ENCODE measurements around the gene ZRANB3. TPM values are rescaled to one million over a fixed set of nuclear protein-coding genes. Genes with fewer than 3 reads are reported as not detected.
"Not testable (repeated sequence)": the region's sequence is repeated elsewhere in the genome, so short reads cannot be mapped to it uniquely, and the experiment has no call there.

Gene ZRANB3
- total RNA-seq, 2 experiments from 2014 or later = 13.4 to 16.2 TPM

DNA sequence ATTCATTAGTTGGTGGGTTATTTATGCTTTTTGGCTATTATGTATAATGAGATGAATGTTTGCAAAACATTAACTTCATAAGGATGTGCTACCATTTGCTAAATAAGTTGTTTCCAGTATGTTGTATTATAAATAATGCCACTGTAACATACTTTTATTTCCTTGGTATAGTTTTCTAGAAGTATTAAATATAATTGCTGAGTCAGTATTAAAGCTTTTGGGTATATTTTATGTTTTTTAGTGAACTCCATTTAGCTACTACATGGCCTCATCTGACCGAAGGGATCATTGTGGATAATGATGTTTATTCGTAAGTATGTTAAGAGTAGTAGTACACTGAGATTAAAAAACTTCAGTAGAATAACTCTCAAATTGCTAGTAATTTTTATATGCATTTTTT is 405.1 kb downstream of the ZRANB3 start:
- ChIA-PET CTCF (no interaction called here), POLR2A (no interaction called here)
- intact Hi-C loops (cut with micrococcal nuclease) = no loop called here
- Mint-ChIP-seq H3K27me3 (no peaks in the 10 kb centered on the region), H3K4me1 (ENCODE audit: low read depth) (peaks cover 3% of the 10 kb centered on the region), H3K4me3 (no peak overlapping the region), H3K36me3 (peaks cover 33% of the 10 kb centered on the region), H3K9me3 (no peaks in the 10 kb centered on the region), H3K27ac (no peak overlapping the region)
- DNase-seq = no peak

DNA sequence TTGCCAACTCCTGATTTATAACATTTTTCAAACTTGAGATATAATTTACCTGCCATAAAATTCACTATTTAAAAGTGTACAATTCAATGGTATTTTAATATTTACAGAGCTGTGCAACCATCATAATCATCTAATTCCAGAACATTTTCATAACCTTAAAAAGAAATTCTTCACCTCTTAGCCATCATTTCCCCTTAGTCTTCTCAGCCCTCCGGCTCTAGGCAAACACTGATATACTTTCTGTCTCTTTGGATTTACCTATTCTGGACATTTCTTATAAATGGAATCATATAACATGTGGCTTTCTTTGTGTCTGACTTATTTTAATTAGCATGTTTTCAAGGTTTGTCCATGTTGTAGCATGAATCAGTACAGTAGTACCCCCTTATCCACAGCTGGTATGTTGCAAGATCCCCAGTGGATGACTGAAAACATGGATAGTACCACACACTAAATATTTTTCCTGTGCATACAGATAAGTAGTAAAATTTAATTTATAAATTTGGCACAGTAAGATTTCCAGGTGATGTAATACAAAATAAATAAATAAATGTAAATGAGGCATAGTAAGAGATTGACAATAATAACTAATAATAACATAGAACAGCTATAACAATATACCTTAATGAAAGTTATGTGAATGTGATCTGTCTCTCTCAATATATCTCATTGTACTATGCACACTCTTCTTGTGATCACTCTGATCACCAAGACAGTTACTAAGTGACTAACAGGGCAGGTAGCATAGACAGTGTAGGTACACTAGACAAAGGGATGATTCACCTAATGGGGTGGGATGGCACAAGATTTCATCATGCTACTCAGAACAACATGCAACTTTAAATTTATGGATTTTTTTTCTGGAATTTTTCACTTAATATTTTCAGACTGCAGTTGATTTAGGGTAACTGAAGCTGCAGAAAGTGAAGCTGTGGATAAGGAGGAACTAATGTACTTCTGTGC is 405.8 kb downstream of the ZRANB3 start:
- ChIA-PET CTCF (no interaction called here), POLR2A (no interaction called here)
- Mint-ChIP-seq H3K27ac (no peak overlapping the region), H3K4me1 (ENCODE audit: low read depth) (peaks cover 3% of the 10 kb centered on the region), H3K36me3 (peaks cover 33% of the 10 kb centered on the region), H3K9me3 (no peaks in the 10 kb centered on the region), H3K27me3 (no peaks in the 10 kb centered on the region), H3K4me3 (no peak overlapping the region)
- intact Hi-C loops (cut with micrococcal nuclease) = no loop called here
- DNase-seq = no peak

GRCh38 chr2:135121658-135122039 is 409.4 kb downstream of the ZRANB3 start:
- H3K4me1 Mint-ChIP-seq (ENCODE audit: low read depth); H3K9me3 Mint-ChIP-seq; intact Hi-C loops (cut with micrococcal nuclease); POLR2A ChIA-PET; H3K27me3 Mint-ChIP-seq; H3K4me3 Mint-ChIP-seq; DNase-seq; H3K27ac Mint-ChIP-seq: not testable (repeated sequence)
- peaks cover 25% of the 10 kb centered on the region for H3K36me3 Mint-ChIP-seq
- CTCF ChIA-PET = interaction anchor here (0.7 kb wide), 1 partner anchor 9 kb away, joined by 3 read pairs; no protein-coding TSS in a partner anchor

DNA sequence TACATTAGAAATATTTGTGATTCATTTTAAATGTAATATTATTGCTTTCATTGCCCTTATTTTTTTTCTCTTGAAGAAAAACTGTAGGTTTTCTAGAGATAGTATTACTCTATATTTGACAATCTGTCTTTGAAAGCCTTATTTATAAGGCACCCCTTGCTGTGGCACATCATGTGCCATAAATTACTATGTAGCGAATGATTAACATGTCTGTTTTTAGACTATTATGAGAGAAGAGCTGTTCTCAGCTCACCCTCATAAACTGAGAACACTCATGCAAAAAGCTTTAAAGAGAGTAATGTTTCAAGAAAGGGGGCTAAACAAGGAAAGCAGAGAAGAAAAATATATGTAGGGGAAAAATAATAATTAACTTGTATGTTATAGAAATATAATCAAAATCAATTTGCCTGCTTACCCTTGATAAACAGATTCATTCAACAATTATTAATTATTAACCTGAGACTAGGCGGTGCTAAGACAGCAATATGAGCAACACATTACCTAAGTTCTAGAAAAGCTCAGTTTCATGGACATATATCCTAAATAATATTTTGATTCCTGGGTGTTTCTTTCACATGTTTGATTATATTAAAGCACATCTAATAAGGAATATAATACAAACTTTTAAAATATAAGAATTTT is 409.9 kb downstream of the ZRANB3 start:
- H3K27me3 Mint-ChIP-seq = no peaks in the 10 kb centered on the region
- DNase-seq = no peak
- POLR2A ChIA-PET = no interaction called here
- peaks cover 3% of the 10 kb centered on the region for H3K4me1 Mint-ChIP-seq (ENCODE audit: low read depth)
- CTCF ChIA-PET = no interaction called here
- intact Hi-C loops (cut with micrococcal nuclease) = no loop called here
- H3K4me3 Mint-ChIP-seq = no peak overlapping the region
- H3K27ac Mint-ChIP-seq = no peak overlapping the region
- H3K36me3 Mint-ChIP-seq = peaks cover 25% of the 10 kb centered on the region
- no peaks in the 10 kb centered on the region for H3K9me3 Mint-ChIP-seq

DNA sequence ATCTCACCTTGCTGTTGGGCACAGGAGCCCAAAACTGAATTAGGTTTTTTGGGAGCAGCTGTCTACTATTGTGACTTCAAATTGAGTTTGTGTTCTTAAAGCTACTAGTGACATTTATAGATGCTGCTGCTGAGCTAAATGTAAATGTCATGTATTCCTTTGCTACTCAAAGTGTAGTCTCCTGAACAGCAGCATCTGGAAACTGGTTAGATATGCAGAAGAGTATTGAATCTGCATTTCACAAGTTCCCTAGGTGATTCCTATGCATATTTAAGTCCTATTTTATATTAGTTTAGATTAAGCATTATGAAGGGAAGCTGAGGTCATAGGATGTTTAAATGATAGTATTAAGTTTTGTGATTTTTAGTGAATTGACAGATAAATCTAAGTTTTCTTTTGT is 411.4 kb downstream of the ZRANB3 start:
- Mint-ChIP-seq H3K9me3 (no peaks in the 10 kb centered on the region), H3K4me1 (ENCODE audit: low read depth) (no peaks in the 10 kb centered on the region), H3K36me3 (peaks cover 20% of the 10 kb centered on the region), H3K4me3 (no peak overlapping the region), H3K27me3 (no peaks in the 10 kb centered on the region), H3K27ac (no peak overlapping the region)
- no peak for DNase-seq
- ChIA-PET POLR2A (no interaction called here), CTCF (interaction anchor here (1.1 kb wide), 1 partner anchor 115 kb away, joined by 5 read pairs; no protein-coding TSS in a partner anchor)
- intact Hi-C loops (cut with micrococcal nuclease) = no loop called here

GRCh38 chr2:135113322-135113721 is 417.7 kb downstream of the ZRANB3 start:
- intact Hi-C loops (cut with micrococcal nuclease) = no loop called here
- CTCF ChIA-PET = no interaction called here
- H3K4me1 Mint-ChIP-seq (ENCODE audit: low read depth) = no peaks in the 10 kb centered on the region

DNA sequence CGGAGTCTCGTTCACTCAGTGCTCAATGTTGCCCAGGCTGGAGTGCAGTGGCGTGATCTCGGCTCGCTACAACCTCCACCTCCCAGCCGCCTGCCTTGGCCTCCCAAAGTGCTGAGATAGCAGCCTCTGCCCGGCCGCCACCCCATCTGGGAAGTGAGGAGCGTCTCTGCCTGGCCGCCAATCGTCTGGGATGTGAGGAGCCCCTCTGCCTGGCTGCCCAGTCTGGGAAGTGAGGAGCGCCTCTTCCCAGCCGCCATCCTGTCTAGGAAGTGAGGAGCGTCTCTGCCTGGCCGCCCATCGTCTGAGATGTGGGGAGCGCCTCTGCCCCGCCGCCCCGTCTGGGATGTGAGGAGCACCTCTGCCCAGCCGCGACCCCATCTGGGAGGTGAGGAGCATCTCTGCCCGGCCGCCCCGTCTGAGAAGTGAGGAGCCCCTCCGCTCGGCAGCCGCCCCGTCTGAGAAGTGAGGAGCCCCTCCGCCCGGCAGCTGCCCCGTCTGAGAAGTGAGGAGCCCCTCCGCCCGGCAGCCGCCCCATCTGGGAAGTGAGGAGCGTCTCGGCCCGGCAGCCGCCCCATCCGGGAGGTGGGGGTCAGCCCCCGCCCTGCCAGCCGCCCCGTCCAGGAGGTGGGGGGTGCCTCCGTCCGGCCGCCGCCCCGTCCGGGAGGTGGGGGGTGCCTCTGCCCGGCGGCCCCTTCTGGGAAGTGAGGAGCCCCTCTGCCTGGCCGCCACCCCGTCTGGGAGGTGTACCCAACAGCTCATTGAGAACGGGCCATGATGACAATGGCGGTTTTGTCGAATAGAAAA is 425.3 kb downstream of the ZRANB3 start:
- POLR2A ChIA-PET = not testable (repeated sequence)
- H3K36me3 Mint-ChIP-seq = peaks cover 46% of the 10 kb centered on the region

More at GRCh38 chr2:135113322-135113721, 417.7 kb downstream of the ZRANB3 start:
- Mint-ChIP-seq H3K27ac (no peak overlapping the region), H3K4me3 (no peak overlapping the region), H3K36me3 (peaks cover 19% of the 10 kb centered on the region), H3K9me3 (no peaks in the 10 kb centered on the region), H3K27me3 (no peaks in the 10 kb centered on the region)
- DNase-seq = no peak
- POLR2A ChIA-PET = no interaction called here

DNA sequence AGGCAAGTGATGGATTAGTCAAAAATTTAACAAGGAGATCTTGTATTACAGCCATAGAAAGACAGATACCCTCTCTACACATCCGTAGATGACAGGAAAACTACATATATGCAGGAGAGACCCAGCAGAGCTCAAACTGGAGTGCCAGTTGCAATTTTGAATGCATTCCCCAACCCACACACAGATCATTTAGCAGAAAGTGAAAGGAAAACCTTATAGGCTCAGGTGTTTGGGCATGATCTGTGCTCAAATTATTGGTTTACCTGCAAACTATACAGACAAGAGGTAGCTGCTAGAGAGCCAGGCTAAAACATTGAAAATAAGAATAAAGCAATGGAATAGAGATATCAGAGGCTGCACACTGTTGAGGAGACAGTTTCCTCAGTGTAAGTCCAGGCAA is 427.2 kb downstream of the ZRANB3 start:
- peaks cover 45% of the 10 kb centered on the region for H3K36me3 Mint-ChIP-seq
- CTCF ChIA-PET = no interaction called here
- no peak overlapping the region for H3K27ac Mint-ChIP-seq
- POLR2A ChIA-PET = no interaction called here
- intact Hi-C loops (cut with micrococcal nuclease) = no loop called here
- no peak overlapping the region for H3K4me3 Mint-ChIP-seq
- H3K27me3 Mint-ChIP-seq = no peaks in the 10 kb centered on the region
- H3K4me1 Mint-ChIP-seq (ENCODE audit: low read depth) = peaks cover 5% of the 10 kb centered on the region
- DNase-seq = no peak
- H3K9me3 Mint-ChIP-seq = peaks cover 8% of the 10 kb centered on the region

More for the DNA sequence above, 425.3 kb downstream of the ZRANB3 start:
- intact Hi-C loops (cut with micrococcal nuclease); H3K27ac Mint-ChIP-seq; H3K9me3 Mint-ChIP-seq; DNase-seq; H3K4me3 Mint-ChIP-seq; CTCF ChIA-PET; H3K27me3 Mint-ChIP-seq; H3K4me1 Mint-ChIP-seq (ENCODE audit: low read depth): not testable (repeated sequence)

- peaks cover 37% of the 10 kb centered on the region for H3K36me3 Mint-ChIP-seq
- CTCF ChIA-PET = no interaction called here
- no peaks in the 10 kb centered on the region for H3K27me3 Mint-ChIP-seq
- intact Hi-C loops (cut with micrococcal nuclease) = no loop called here
- POLR2A ChIA-PET = no interaction called here
- no peak for DNase-seq
- H3K27ac Mint-ChIP-seq = no peak overlapping the region
- peaks cover 8% of the 10 kb centered on the region for H3K9me3 Mint-ChIP-seq
- no peak overlapping the region for H3K4me3 Mint-ChIP-seq
- peaks cover 7% of the 10 kb centered on the region for H3K4me1 Mint-ChIP-seq (ENCODE audit: low read depth)
Measured at GRCh38 chr2:135099802-135100483, 431.1 kb downstream of the ZRANB3 start.

GRCh38 chr2:135097532-135098231 is 433.3 kb downstream of the ZRANB3 start:
- H3K9me3 Mint-ChIP-seq = no peaks in the 10 kb centered on the region
- CTCF ChIA-PET = no interaction called here
- no peaks in the 10 kb centered on the region for H3K27me3 Mint-ChIP-seq
- POLR2A ChIA-PET = no interaction called here
- no peak overlapping the region for H3K4me3 Mint-ChIP-seq
- H3K27ac Mint-ChIP-seq = no peak overlapping the region
- DNase-seq = no peak
- intact Hi-C loops (cut with micrococcal nuclease) = no loop called here
- peaks cover 7% of the 10 kb centered on the region for H3K4me1 Mint-ChIP-seq (ENCODE audit: low read depth)
- H3K36me3 Mint-ChIP-seq = peaks cover 32% of the 10 kb centered on the region

GRCh38 chr2:135096665-135097446 is 434.2 kb downstream of the ZRANB3 start:
- no peak overlapping the region for H3K4me3 Mint-ChIP-seq
- no peaks in the 10 kb centered on the region for H3K27me3 Mint-ChIP-seq
- CTCF ChIA-PET = no interaction called here
- H3K4me1 Mint-ChIP-seq (ENCODE audit: low read depth) = peaks cover 7% of the 10 kb centered on the region
- POLR2A ChIA-PET = no interaction called here
- no peak for DNase-seq
- no peak overlapping the region for H3K27ac Mint-ChIP-seq
- peaks cover 26% of the 10 kb centered on the region for H3K36me3 Mint-ChIP-seq
- intact Hi-C loops (cut with micrococcal nuclease) = no loop called here
- no peaks in the 10 kb centered on the region for H3K9me3 Mint-ChIP-seq
